DND-41 (cell line): ENCODE measurements around the gene SCAPER.
"Not testable (repeated sequence)": the region's sequence is repeated elsewhere in the genome, so short reads cannot be mapped to it uniquely, and the experiment has no call there.

Experiments used
- EZH2 ChIP-seq: IDR thresholded peaks from 3 replicates; pipeline ENCODE4 v1.6.1; 2012; ENCODE audit warnings: borderline replicate concordance, low read depth, mild to moderate bottlenecking, moderate library complexity, low read length, inconsistent platforms; ENCODE audit not compliant: severe bottlenecking
- TF ChIP-seq, protein P1 (sequence below): IDR thresholded peaks from 2 replicates; pipeline ENCODE4 v1.5.1; 2012; ENCODE audit warnings: borderline replicate concordance, low read length, moderate library complexity, mild to moderate bottlenecking; ENCODE audit not compliant: poor library complexity, severe bottlenecking; ENCODE audit errors: extremely low read depth

DNA sequence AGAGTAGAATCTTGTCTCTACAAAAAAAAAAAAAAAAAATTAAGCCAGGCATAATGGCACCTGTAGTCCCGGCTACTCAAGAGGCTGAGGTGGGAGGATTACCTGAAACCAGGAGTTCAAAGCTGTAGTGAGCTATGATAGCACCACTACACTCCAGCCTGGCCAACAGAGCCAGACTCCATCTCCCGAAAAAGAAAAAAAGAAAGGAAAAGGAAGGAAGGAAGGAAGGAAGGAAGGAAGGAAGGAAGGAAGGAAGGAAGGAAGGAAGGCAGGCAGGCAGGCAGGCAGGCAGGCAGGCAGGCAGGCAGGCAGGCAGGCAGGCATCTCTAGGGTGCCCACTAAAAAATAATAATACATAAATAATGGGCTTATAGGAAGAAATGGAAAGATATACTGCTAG, 32.1 kb downstream of the SCAPER start:
- TF ChIP-seq, protein P1, sequence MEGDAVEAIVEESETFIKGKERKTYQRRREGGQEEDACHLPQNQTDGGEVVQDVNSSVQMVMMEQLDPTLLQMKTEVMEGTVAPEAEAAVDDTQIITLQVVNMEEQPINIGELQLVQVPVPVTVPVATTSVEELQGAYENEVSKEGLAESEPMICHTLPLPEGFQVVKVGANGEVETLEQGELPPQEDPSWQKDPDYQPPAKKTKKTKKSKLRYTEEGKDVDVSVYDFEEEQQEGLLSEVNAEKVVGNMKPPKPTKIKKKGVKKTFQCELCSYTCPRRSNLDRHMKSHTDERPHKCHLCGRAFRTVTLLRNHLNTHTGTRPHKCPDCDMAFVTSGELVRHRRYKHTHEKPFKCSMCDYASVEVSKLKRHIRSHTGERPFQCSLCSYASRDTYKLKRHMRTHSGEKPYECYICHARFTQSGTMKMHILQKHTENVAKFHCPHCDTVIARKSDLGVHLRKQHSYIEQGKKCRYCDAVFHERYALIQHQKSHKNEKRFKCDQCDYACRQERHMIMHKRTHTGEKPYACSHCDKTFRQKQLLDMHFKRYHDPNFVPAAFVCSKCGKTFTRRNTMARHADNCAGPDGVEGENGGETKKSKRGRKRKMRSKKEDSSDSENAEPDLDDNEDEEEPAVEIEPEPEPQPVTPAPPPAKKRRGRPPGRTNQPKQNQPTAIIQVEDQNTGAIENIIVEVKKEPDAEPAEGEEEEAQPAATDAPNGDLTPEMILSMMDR: not testable (repeated sequence)
- TF ChIP-seq EZH2: not testable (repeated sequence)
